ENCODE measurements around the gene COG4.
A peak's percentile ranks its signal among the peaks of the same experiment; 100 is the strongest.
"Not testable (repeated sequence)": the region's sequence is repeated elsewhere in the genome, so short reads cannot be mapped to it uniquely, and the experiment has no call there.

The COG4 gene

DNA sequence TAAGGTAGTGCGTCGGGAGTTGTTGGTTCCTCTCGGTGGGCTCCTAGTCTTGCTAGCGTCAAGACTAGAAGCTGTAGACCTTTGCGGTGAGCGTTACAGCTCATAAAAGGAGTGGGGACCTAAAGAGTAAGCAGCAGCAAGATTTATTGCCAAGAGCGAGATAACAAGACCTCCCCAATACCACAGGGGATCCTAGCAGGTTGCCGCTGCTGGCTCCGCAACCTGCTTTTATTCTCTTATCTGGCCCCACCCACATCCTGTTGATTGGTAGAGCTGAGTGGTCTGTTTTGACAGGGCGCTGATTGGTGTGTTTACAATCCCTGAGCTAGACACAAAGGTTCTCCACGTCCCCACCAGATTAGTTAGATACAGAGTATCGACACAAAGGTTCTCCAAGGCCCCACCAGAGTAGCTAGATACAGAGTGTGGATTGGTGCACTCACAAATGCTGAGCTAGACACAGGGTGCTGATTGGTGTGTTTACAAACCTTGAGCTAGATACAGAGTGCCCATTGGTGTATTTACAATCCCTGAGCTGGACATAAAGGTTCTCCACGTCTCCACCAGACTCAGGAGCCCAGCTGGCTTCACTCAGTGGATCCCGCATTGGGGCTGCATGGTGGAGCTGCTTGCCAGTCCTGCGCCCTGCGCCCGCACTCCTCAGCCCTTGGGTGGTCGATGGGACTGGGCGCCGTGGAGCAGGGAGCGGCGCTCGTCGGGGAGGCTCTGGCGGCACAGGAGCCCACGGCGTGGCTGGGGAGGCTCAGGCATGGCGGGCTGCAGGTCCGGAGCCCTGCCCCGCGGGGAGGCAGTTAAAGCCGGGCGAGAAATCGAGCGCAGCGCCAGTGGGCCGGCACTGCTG is 73.0 kb downstream of the COG4 start:
- Mint-ChIP-seq H3K27me3 (peaks cover 33% of the 10 kb centered on the region), H3K4me1 (peaks cover 23% of the 10 kb centered on the region)
- DNase-seq, H3K4me3 Mint-ChIP-seq, H3K27ac Mint-ChIP-seq, H3K36me3 Mint-ChIP-seq, CTCF ChIA-PET, H3K9me3 Mint-ChIP-seq: not testable (repeated sequence)

DNA sequence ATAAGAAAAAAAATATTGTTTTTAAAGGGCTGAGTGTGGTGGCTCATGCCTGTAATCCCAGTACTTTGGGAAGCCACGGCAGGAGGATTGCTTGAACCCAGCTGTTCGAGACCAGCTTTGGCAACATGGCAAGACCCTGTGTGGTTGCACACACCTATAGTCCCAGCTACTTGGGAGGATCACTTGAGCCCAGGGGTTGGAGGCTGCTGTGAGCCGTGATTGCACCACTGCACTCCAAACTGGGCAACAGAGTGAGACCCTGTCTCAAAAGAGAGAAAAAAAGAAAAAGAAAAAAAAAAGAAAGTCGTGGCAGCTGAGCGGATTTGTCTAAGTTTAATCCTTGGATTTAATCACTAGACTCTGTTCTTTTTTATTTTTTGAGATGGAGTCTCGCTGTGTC is 75.3 kb downstream of the COG4 start:
- no peak for DNase-seq
- Mint-ChIP-seq H3K27me3 (peaks cover 37% of the 10 kb centered on the region), H3K4me3 (no peak overlapping the region), H3K27ac (no peak overlapping the region), H3K4me1 (peaks cover 14% of the 10 kb centered on the region), H3K36me3 (no peaks in the 10 kb centered on the region), H3K9me3 (no peaks in the 10 kb centered on the region)
- CTCF ChIA-PET = no interaction called here

DNA sequence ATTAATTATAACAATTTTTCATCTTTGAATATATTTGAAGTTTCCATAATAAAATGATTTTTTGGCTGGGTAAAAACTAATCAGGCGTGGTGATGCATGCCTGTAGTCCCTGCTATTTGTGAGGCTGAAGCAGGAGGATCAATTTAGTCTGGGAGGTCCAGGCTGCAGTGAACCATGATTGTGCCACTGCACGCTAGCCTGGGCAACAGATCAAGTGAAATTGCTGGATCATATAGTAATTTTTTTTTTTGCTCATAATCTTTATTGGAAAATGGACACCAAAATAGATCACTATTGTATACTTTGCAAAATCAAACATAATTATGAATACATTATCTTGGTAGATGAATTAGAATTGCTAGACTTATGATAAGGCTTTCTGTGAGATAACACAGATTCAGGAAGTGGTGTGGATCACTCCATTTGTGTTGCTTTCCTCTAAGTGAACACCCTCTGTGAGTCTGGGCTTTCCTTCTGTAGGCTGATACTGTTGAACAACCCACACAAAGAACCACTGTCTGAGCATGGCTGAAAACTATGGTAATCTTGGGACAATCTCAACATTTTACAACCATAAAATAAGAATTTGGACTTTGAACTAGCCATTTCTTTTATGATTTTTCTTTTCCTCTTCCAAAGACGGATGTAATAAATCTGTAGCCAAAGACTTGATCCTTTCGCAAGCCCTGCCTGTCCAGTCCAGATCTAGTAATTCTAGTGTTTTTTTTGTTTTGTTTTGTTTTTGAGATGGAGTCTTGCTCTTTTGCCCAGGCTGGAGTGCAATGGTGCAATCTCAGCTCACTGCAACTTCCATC is 78.9 kb downstream of the COG4 start:
- CTCF ChIA-PET = no interaction called here
- peaks cover 8% of the 10 kb centered on the region for H3K4me1 Mint-ChIP-seq
- no peak overlapping the region for H3K4me3 Mint-ChIP-seq
- H3K9me3 Mint-ChIP-seq = no peaks in the 10 kb centered on the region
- no peaks in the 10 kb centered on the region for H3K36me3 Mint-ChIP-seq
- peaks cover 33% of the 10 kb centered on the region for H3K27me3 Mint-ChIP-seq
- no peak overlapping the region for H3K27ac Mint-ChIP-seq
- no peak for DNase-seq

DNA sequence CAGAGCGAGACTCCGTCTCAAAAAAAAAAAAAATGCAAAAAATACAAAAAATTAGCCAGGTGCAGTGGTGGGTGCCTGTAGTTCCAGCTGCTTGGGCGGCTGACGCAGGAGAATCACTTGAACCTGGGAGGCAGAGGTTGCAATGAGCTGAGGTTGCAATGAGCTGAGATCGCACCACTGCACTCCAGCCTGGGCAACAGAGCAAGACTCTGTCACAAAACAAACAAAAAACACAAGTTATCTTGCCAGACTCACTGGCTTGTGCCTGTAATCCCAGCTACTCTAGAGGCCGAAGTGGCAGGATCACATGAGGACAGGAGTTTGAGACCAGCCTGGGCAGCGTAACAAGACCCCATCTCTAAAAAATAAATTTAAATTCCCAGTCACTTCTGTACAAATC is 81.0 kb downstream of the COG4 start:
- H3K27ac Mint-ChIP-seq = no peak overlapping the region
- H3K36me3 Mint-ChIP-seq = peaks cover 8% of the 10 kb centered on the region
- no peak for DNase-seq
- no peak overlapping the region for H3K4me3 Mint-ChIP-seq
- H3K4me1 Mint-ChIP-seq = peaks cover 22% of the 10 kb centered on the region
- peaks cover 27% of the 10 kb centered on the region for H3K27me3 Mint-ChIP-seq
- H3K9me3 Mint-ChIP-seq = no peaks in the 10 kb centered on the region
- CTCF ChIA-PET = interaction anchor here (0.6 to 1.0 kb wide), 2 partner anchors 34 to 45 kb away, joined by 3 to 4 read pairs; no protein-coding TSS in a partner anchor

DNA sequence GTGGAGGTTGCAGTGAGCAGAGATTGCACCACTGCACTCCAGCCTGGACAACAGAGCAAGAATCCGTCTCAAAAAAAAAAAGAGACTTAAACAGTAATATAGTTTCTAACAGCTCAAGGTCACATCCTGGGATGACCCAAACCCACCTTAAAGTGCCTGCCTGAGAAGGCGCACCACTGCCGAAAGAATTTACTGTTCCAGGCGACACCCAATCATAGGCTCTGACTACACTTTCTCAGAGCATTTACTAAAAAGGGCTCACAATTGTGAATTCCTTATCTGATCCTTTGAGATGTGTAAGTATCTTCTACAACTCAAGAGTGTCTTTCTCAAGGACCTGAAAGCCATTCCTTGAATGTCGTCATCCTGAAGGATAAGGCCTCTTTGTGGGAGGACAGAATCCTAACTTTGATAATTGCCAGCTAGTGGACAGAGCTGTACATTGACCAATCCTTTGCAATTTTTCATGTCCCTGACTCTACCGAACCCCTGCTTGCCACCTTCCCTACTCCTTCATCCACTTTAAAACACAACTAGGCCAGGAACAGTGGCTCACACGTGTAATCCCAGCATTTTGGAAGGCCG is 81.9 kb downstream of the COG4 start:
- Mint-ChIP-seq H3K4me1 (peaks cover 31% of the 10 kb centered on the region), H3K4me3 (no peak overlapping the region), H3K36me3 (peaks cover 11% of the 10 kb centered on the region), H3K27ac (no peak overlapping the region), H3K9me3 (no peaks in the 10 kb centered on the region), H3K27me3 (peaks cover 19% of the 10 kb centered on the region)
- no peak for DNase-seq
- CTCF ChIA-PET = no interaction called here

DNA sequence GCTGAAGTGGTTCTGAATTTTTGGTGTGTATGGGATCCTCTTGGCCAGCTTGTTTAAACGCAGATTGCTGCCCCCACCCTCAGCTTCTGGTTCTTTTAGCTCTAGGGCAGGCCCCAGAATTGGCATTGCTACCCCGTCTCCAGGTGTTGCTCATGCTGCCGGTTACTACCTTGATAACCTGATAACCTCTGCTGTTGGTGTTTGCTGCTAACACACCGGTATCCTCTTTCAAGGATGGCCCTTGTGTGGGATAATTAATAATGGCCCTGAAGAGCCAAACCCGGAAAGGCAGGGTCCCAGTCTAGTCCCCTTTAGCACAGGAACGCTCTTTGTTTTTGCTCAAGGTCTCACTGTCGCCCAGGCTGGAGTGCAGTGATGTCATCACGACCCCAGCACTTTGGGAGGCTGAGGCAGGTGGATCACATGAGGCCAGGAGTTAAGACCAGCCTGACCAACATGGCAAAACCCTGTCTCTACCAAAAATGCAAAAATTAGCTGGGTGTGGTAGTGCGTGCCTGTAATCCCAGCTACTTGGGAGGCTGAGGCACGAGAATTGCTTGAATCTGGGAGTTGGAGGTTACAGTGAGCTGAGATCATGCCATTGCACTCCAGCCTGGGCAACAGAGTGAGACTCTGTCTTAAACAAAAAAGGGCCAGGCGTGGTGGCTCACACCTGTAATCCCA is 83.2 kb downstream of the COG4 start:
- Mint-ChIP-seq H3K36me3 (peaks cover 13% of the 10 kb centered on the region), H3K9me3 (no peaks in the 10 kb centered on the region), H3K27me3 (peaks cover 10% of the 10 kb centered on the region), H3K4me1 (peaks cover 36% of the 10 kb centered on the region), H3K27ac (peak overlapping the region; percentile 19), H3K4me3 (peak overlapping the region; percentile 81)
- DNase-seq = no peak
- CTCF ChIA-PET = interaction anchor here (1.0 kb wide), 1 partner anchor 46 kb away, joined by 3 read pairs; no protein-coding TSS in a partner anchor

DNA sequence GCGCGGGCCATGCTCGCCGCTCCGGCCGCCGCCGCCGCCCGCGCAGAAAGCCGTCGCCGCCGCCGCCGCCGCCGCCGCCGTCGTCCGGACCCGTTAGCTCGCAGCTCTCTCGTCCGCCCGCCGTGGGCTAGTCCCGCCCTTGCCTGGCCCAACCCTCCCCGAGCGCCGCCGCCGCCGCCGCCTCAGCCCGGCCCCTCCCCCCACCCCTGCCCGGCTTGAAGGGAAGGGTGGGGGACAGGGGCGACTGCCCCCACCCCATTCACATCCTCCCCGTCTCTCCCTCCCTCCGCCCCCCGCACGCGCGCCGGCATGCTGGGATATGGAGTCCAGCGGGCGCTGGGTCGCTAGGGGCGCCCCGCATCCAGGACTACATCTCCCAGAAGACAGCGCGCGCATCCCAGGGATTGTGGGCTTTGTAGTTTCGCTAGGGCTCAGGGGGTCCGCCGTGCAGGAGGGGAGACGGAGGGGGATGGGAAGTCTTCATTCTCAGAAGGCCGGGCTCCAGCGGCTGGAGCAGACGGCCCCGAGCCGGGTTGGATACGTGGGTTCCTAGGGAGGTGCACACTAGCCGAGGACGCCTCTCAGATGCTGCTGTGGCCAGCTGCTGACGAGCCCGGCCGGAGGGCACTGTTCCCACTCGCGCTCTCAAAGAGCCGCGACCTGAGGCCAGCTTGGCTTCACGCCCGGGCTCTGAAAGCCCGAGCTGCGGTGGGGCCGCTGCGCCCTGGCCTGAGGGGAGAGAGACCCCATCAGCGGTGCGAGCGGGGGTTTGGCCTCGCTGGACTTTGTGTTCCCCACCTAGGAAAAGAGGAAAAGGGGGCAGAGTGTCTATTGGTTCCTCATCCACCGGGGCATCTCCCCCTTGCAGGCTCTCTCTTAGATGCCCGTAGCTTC is 84.1 kb downstream of the COG4 start, which contains the start of gene ST3GAL2:
TSS of gene ST3GAL2 (minus strand) at position 132 of the 894 bp plus-strand sequence. CDS start 40,570 bp downstream, outside the sequence.
- Mint-ChIP-seq H3K27ac (peak within 1 kb of the TSS; percentile 81), H3K4me3 (peak within 1 kb of the TSS; percentile 95), H3K36me3 (peaks cover 17% of the 10 kb centered on the region), H3K9me3 (no peaks in the 10 kb centered on the region), H3K27me3 (peaks cover 10% of the 10 kb centered on the region), H3K4me1 (peaks cover 36% of the 10 kb centered on the region)
- DNase-seq = peak; percentile 97
- CTCF ChIA-PET = interaction anchor here (1.0 to 1.6 kb wide), 2 partner anchors 30 to 45 kb away, joined by 3 to 6 read pairs; no protein-coding TSS in a partner anchor

DNA sequence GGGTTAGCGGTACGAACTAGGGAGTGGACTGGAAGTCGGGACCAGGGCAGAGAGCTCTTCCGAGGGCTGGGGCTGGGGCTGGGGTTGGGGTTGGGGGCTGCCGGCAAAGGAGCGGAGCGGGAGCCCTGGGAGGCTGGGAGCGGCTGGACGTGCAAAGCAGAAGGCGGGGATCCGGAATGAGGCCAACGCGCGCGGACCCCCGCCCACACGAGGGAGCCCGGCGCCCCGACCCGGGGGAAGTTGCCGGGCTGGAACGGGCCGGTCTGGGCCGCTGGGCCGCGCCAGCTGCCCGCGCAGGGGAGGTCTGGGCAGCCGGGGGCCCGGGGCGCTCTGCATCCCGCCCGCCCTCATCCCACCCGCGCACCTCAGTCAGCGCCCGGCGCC is 84.8 kb downstream of the COG4 start:
- H3K9me3 Mint-ChIP-seq = no peaks in the 10 kb centered on the region
- peak overlapping the region; percentile 95 for H3K4me3 Mint-ChIP-seq
- no peak for DNase-seq
- CTCF ChIA-PET = interaction anchor here (0.8 to 1.6 kb wide), 3 partner anchors 30 to 86 kb away, joined by 3 to 6 read pairs (median 3); no protein-coding TSS in a partner anchor
- H3K36me3 Mint-ChIP-seq = peaks cover 22% of the 10 kb centered on the region
- H3K27me3 Mint-ChIP-seq = peaks cover 6% of the 10 kb centered on the region
- peak overlapping the region; percentile 77 for H3K27ac Mint-ChIP-seq
- peaks cover 41% of the 10 kb centered on the region for H3K4me1 Mint-ChIP-seq

DNA sequence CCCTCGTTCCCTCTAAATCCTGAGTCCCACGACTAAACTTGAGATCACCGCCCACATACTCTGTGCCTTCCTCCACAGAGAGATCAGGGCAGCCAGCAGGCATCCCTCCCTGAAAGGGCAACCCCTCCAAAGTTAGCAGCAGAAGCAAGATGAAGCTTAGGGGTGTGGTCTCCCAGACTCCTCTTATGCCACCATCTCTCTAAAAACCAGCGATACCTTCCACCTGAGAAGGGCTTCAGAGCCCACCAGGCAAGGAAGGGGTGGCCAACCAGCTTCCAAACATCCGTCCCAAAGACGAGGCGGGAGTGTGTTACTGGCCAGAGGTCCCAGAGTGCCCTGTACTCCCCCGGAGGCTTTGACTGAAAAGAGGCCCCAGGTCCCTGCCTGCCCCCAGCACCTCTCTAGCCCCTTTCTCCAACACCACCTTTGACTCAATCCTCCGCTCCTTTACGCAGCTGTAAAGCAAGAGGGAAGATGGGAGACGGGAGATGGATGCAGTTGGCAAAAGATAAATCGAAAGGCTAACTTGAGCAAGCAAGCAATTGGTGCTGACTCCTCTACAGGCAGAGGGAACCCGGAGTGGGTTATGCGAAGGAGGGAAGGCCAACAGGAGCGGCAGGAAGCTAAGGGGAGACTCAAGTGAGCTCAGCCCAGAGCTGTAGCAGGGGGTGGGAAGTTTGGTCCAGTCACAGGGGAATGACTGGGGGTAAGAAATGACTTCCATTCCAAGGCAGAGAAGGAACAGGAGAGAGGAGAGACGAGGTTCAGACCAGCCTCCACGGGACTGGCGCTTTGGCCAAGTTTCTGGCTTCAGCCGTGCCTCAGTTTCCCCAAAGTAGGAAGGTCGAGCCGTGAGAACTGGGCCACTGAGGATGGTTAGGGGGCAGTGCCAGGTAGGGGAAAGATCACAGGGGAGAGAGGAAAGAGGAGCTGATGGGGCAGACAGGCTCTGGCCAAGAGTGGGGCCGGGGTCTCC is 85.5 kb downstream of the COG4 start:
- Mint-ChIP-seq H3K36me3 (peaks cover 22% of the 10 kb centered on the region), H3K9me3 (no peaks in the 10 kb centered on the region), H3K4me3 (peak overlapping the region; percentile 95), H3K4me1 (peaks cover 48% of the 10 kb centered on the region), H3K27me3 (peaks cover 5% of the 10 kb centered on the region), H3K27ac (peak overlapping the region; percentile 77)
- DNase-seq = peak; percentile 29
- CTCF ChIA-PET = interaction anchor here (0.8 to 1.6 kb wide), 6 partner anchors 29 to 217 kb away, joined by 3 to 6 read pairs (median 3); no protein-coding TSS in a partner anchor

DNA sequence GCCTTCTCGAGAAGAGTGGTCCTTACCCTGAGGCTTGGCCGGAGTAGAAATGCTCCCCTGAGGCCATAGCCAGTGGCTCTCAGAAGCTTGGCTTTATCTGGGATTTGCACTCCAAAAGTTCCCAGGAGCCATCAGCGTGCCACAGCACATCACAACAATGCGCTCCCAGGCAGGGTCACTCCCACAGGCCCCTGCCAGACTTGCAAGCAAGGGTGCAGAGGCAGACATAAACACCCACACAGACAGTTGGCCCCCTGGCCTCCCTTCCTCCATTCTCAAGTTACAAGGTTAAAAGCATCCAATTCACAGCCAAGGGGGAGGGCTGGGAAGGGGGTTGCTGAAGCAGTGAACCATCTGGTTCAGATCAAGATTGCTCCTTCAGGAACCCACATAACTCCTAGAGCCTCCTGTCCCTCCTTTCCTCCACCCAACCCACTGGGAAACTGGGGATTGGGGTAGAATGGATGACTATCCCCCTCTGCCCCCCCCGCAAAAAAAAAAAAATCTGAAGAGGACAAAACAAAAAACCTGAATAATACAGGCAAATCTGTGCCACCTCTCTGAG is 86.3 kb downstream of the COG4 start:
- DNase-seq = no peak
- Mint-ChIP-seq H3K27ac (no peak overlapping the region), H3K4me3 (peak overlapping the region; percentile 95), H3K4me1 (peaks cover 56% of the 10 kb centered on the region), H3K36me3 (peaks cover 22% of the 10 kb centered on the region), H3K9me3 (no peaks in the 10 kb centered on the region), H3K27me3 (peaks cover 5% of the 10 kb centered on the region)
- CTCF ChIA-PET = interaction anchor here (0.5 to 2.2 kb wide), 5 partner anchors 41 to 217 kb away, joined by 3 to 7 read pairs (median 3); no protein-coding TSS in a partner anchor

DNA sequence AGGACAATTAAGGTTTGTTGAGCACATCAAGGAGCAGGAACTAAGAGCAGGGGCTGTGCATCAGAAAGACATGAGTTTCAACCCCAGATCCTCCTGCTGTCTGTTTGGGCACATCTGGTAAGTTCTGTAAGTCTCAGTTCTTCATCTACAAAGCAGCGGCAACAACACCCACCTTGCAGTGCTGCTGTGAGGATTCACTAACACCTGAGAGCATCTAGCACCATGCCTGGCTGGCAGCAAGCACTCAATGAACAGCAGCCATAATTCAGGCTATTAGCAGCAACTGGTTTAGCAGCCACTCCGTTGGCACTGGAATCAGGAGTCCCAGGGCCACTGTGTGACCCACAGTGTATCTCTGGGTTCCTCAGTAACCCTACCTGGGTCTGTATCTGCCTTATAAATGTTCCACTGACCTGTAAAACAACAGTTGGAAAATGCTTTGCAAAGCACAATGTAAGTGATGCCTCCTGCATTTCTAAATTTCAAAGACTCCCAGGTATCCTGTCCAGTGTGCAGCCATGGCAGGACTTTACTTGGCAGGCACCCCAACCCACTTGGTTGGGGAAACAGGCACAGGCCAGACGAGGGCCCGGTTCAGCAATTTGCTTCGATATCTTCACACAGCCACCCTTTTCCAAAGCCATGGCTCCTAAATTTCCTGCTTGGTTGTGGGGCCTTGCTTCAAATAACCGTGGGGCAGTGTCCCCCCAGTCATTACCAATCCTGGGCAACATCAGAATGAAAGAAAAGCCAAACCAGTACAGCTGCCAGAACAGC is 88.7 kb downstream of the COG4 start:
- no peak overlapping the region for H3K27ac Mint-ChIP-seq
- H3K36me3 Mint-ChIP-seq = peaks cover 25% of the 10 kb centered on the region
- CTCF ChIA-PET = interaction anchor here (2.2 kb wide), 1 partner anchor 40 kb away, joined by 7 read pairs; no protein-coding TSS in a partner anchor
- H3K27me3 Mint-ChIP-seq = peaks cover 5% of the 10 kb centered on the region
- H3K9me3 Mint-ChIP-seq = no peaks in the 10 kb centered on the region
- no peak overlapping the region for H3K4me3 Mint-ChIP-seq
- no peak for DNase-seq
- H3K4me1 Mint-ChIP-seq = peaks cover 72% of the 10 kb centered on the region

Measured in activated naive CD4-positive, alpha-beta T cell treated with anti-CD3 and anti-CD28 coated beads, Interleukin-2, amount 10 ng/mL, durations not matched to agents 7 days and 5 days (primary cell).